HCT116 (cell line): ENCODE results near the gene METRN. TPM values are rescaled to one million over a fixed set of nuclear protein-coding genes. Genes with fewer than 3 reads are reported as not detected.

Experiments used
- ATAC-seq: fragments of 200-7000 bp; cut with Tn5 transposase; 2 replicates; pipeline ENCODE4 v1.9.1; 2020; ENCODE audit warnings: mild to moderate bottlenecking, moderate library complexity
- BruUV-seq: library from RNA; stranded (reverse); fragments of 400-500 nt; replicated peaks from 2 replicates; lab custom pipeline; 2021; lab: Mats Ljungman, UMichigan
- CTCF ChIA-PET: fragments of 300-600 bp; sonication (Branson Sonifier 250); formaldehyde crosslinking; loops from one replicate; lab custom pipeline; 2021; ENCODE audit warnings: antibody characterized with exemption; lab: Charles Lee
- POLR2A ChIA-PET: fragments of 300-600, 350-600 bp; sonication (Branson Sonifier 250); formaldehyde crosslinking; loops from one replicate; lab custom pipeline; 2021; ENCODE audit warnings: antibody characterized with exemption; lab: Charles Lee
- RAD21 ChIA-PET, 2 experiments: fragments of 300-600 bp; sonication (Branson Sonifier 250); formaldehyde crosslinking; loops; one replicate each; lab custom pipeline; 2023; ENCODE audit warnings: low total read pairs in 2 of 2; ENCODE audit not compliant: uncharacterized antibody in 2 of 2, unreplicated experiment in 2 of 2, low non-redundant PET in 1 of 2; lab: Charles Lee
- DNase-seq: peaks from one replicate; pipeline ENCODE4 v3.0.0-alpha.2; 2010; ENCODE audit warnings: low read depth, low spot score
- H2AFZ ChIP-seq: fragments of 200-600 bp; shearing (Covaris generic), sonication (generic); 2 replicates; pipeline ENCODE4 v1.6.1; 2017; ENCODE audit warnings: low read depth, mixed run types, mixed read lengths, antibody characterized with exemption, low read length; ENCODE audit not compliant: poor library complexity, severe bottlenecking
- H3K27ac ChIP-seq: 2 replicates; pipeline ENCODE4 v1.5.1; 2012; ENCODE audit warnings: low read depth, low read length
- H3K27me3 ChIP-seq: fragments of 200-600 bp; sonication (generic); 2 replicates; pipeline ENCODE4 v1.6.1; 2016; ENCODE audit warnings: mixed run types, low read length, mixed read lengths; ENCODE audit not compliant: insufficient read depth
- H3K36me3 ChIP-seq, 2 experiments: fragments of 200-500 bp in 1 of 2; fragments of 200-600 bp in 1 of 2; sonication (Bioruptor generic) in 1 of 2; sonication (generic) in 1 of 2; 2 replicates each; pipeline versions ENCODE4 v1.5.1 to v1.6.1; 2014 to 2016; ENCODE audit warnings: low read length in 2 of 2, inconsistent platforms in 1 of 2, mixed read lengths in 1 of 2, mixed run types in 1 of 2; ENCODE audit not compliant: insufficient read depth in 2 of 2, control insufficient read depth in 1 of 2
- H3K4me1 ChIP-seq, 2 experiments: fragments of 200-600 bp in 1 of 2; sonication (generic) in 1 of 2; 2 replicates each; pipeline versions ENCODE4 v1.5.1 to v1.6.1; 2012 to 2017; ENCODE audit warnings: low read length in 2 of 2, inconsistent platforms in 1 of 2, mild to moderate bottlenecking in 1 of 2, mixed read lengths in 1 of 2, mixed run types in 1 of 2, moderate library complexity in 1 of 2; ENCODE audit not compliant: insufficient read depth in 2 of 2, control insufficient read depth in 1 of 2
- H3K4me2 ChIP-seq: fragments of 200-600 bp; sonication (generic); 2 replicates; pipeline ENCODE4 v1.6.1; 2017; ENCODE audit warnings: mixed run types, low read length, mixed read lengths
- H3K4me3 ChIP-seq, 2 experiments: fragments of 200-600 bp in 1 of 2; sonication (generic) in 1 of 2; replicated peaks in 1 of 2; 2 replicates each; pipeline ENCODE4 v1.5.1; 2011 to 2016; ENCODE audit warnings: low read length in 2 of 2, control low read depth in 1 of 2, low read depth in 1 of 2, mild to moderate bottlenecking in 1 of 2, mixed read lengths in 1 of 2, mixed run types in 1 of 2
- H3K79me2 ChIP-seq: fragments of 200-600 bp; sonication (generic); 2 replicates; pipeline ENCODE4 v1.6.1; 2017; ENCODE audit warnings: mild to moderate bottlenecking, mixed run types, low read length, moderate library complexity, mixed read lengths; ENCODE audit not compliant: insufficient read depth
- H3K9ac ChIP-seq: fragments of 200-600 bp; sonication (generic); 2 replicates; pipeline ENCODE4 v1.6.1; 2016; ENCODE audit warnings: low read length, mixed read lengths
- H3K9me2 ChIP-seq: fragments of 200-600 bp; sonication (generic), shearing (Covaris generic); 2 replicates; pipeline ENCODE4 v1.6.1; 2017; ENCODE audit warnings: mixed run types, mild to moderate bottlenecking, moderate library complexity; ENCODE audit not compliant: insufficient read depth
- H3K9me3 ChIP-seq, 2 experiments: fragments of 200-500 bp in 1 of 2; fragments of 200-600 bp in 1 of 2; sonication (Bioruptor generic) in 1 of 2; sonication (generic) in 1 of 2; 2 replicates each; pipeline ENCODE4 v1.6.1; 2014 to 2017; ENCODE audit warnings: low read length in 2 of 2, mixed read lengths in 2 of 2, inconsistent platforms in 1 of 2, low read depth in 1 of 2, mild to moderate bottlenecking in 1 of 2, mixed run types in 1 of 2, moderate library complexity in 1 of 2; ENCODE audit not compliant: control insufficient read depth in 1 of 2, insufficient read depth in 1 of 2
- H4K20me1 ChIP-seq: fragments of 200-600 bp; sonication (generic), shearing (Covaris generic); 2 replicates; pipeline ENCODE4 v1.6.1; 2017; ENCODE audit warnings: mixed run types, mild to moderate bottlenecking, moderate library complexity; ENCODE audit not compliant: insufficient read depth
- ATF3 ChIP-seq: IDR thresholded peaks from 2 replicates; pipeline ENCODE4 v1.6.1; 2012
- CBX3 ChIP-seq: IDR thresholded peaks from 2 replicates; pipeline ENCODE4 v1.6.1; 2012; ENCODE audit warnings: low read depth
- CEBPB ChIP-seq: IDR thresholded peaks from 2 replicates; pipeline ENCODE4 v1.6.1; 2012; ENCODE audit warnings: low read depth
- CTCF ChIP-seq, 3 experiments: fragments of 200-600 bp in 1 of 3; sonication (generic) in 1 of 3; IDR thresholded peaks in 2 of 3; conservative IDR thresholded peaks in 1 of 3; 2 replicates each; pipeline ENCODE4 v1.5.1; 2012 to 2017; ENCODE audit warnings: low read depth in 2 of 3, low read length in 2 of 3, antibody characterized with exemption in 1 of 3, borderline replicate concordance in 1 of 3, control low read depth in 1 of 3, mild to moderate bottlenecking in 1 of 3, mixed read lengths in 1 of 3, mixed run types in 1 of 3, moderate library complexity in 1 of 3; ENCODE audit not compliant: insufficient read depth in 1 of 3
- EGR1 ChIP-seq: IDR thresholded peaks from 2 replicates; pipeline ENCODE4 v1.6.1; 2012; ENCODE audit warnings: low read depth
- ELF1 ChIP-seq: IDR thresholded peaks from 2 replicates; pipeline ENCODE4 v1.6.1; 2012; ENCODE audit warnings: low read depth, borderline replicate concordance
- EZH2phosphoT487 ChIP-seq: fragments of 200-600 bp; IDR thresholded peaks from 2 replicates; pipeline ENCODE4 v1.6.1; 2018; ENCODE audit warnings: antibody characterized with exemption, borderline replicate concordance
- FOSL1 ChIP-seq: IDR thresholded peaks from 2 replicates; pipeline ENCODE4 v1.6.1; 2012; ENCODE audit warnings: low read depth
- JUND ChIP-seq: IDR thresholded peaks from 2 replicates; pipeline ENCODE4 v1.6.1; 2012
- POLR2A ChIP-seq: IDR thresholded peaks from 2 replicates; pipeline ENCODE4 v1.7.0; 2011; ENCODE audit warnings: borderline replicate concordance; ENCODE audit not compliant: insufficient read depth, insufficient read length; ENCODE audit errors: extremely low read depth
- POLR2AphosphoS5 ChIP-seq: IDR thresholded peaks from 2 replicates; pipeline ENCODE4 v1.6.1; 2011; ENCODE audit warnings: mild to moderate bottlenecking, low read depth, low read length, moderate library complexity
- RAD21 ChIP-seq: IDR thresholded peaks from 2 replicates; pipeline ENCODE4 v1.6.1; 2012; ENCODE audit warnings: low read depth, mild to moderate bottlenecking
- SIN3A ChIP-seq: IDR thresholded peaks from 2 replicates; pipeline ENCODE4 v1.6.1; 2012; ENCODE audit warnings: low read depth
- SP1 ChIP-seq: IDR thresholded peaks from 2 replicates; pipeline ENCODE4 v1.6.1; 2012; ENCODE audit warnings: low read depth
- SRF ChIP-seq: IDR thresholded peaks from 2 replicates; pipeline ENCODE4 v1.6.1; 2012; ENCODE audit warnings: low read depth
- ZNF274 ChIP-seq: fragments of 200-500 bp; sonication (Bioruptor generic); IDR thresholded peaks from 2 replicates; pipeline ENCODE4 v1.6.1; 2014; ENCODE audit warnings: mild to moderate bottlenecking, low read depth, low read length, inconsistent platforms
- intact Hi-C: fragments of 100-400 bp; cut with micrococcal nuclease; formaldehyde crosslinking; loops from 2 replicates; pipeline ENCODE4 v1.10.0; 2022
- total RNA-seq: library from RNA; stranded (reverse); gene quantifications from one replicate; pipeline ENCODE4 v1.2.1, GENCODE V29; 2021; ENCODE audit not compliant: unreplicated experiment
- TF ChIP-seq, protein P1 (sequence below): IDR thresholded peaks from 2 replicates; pipeline ENCODE4 v1.6.1; 2012; ENCODE audit warnings: low read depth
- TF ChIP-seq, protein P2 (sequence below): IDR thresholded peaks from 2 replicates; pipeline ENCODE4 v1.6.1; 2012
- TF ChIP-seq, protein P3 (sequence below): IDR thresholded peaks from 2 replicates; pipeline ENCODE4 v1.6.1; 2011; ENCODE audit warnings: mild to moderate bottlenecking, low read length, moderate library complexity; ENCODE audit not compliant: insufficient replicate concordance; ENCODE audit errors: extremely low read depth

Gene METRN
- total RNA-seq, 1 experiment from 2014 or later: 193 TPM

DNA sequence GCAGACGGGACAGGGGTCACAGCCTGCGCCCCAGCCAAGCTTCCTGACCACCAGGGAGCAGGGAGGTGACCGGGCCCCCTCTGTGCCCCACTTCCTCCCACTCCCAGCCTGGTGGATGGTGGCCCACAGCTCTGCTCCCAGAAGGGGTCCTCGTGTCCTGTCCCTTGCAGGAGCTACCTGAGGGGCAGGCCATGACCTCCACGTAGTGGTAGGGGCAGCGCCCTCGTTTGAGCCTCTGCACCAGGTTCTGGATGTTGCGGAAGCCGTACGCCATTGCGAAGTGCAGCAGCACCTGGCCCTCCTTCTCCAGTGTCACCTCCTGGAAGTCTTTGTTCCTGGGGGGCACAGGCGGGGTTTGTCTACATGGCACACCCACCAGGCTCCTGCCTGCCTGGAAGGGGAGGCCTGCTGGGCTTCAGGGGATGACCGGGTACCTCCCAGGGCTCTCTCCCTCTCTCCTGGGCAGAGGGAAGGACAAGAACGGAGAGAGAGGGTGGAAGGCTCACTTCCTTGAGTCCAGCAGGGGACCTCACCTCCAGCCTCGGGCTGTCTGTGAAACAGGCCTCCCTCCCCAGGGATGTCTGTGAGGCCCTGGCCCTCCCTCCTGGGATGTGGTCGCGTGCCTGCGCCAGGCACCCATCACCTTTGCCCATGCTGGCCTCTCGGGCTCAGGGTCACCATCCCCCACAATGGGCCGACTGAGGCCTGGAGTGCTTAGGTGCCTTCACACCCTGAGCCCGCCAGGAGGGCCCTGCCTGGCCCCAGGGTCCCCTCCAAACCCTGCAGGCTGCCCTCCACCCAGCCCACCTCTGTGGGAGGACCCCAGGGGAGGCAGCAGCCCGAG lies 16.0 kb downstream of the METRN start:
- H3K36me3 ChIP-seq: peaks cover 3 to 9% of the 10 kb centered on the region in 2 experiments; a peak in 3 of 4 replicates
- H3K9ac ChIP-seq: no peak overlapping the region
- no peaks in the 10 kb centered on the region for H3K27me3 ChIP-seq
- peaks cover 19% of the 10 kb centered on the region; the same call in 1 of the 2 replicates for H3K79me2 ChIP-seq
- no peak overlapping the region for H3K4me3 ChIP-seq
- ChIA-PET POLR2A (interaction anchor here (0.9 kb wide), 1 partner anchor 10 kb away, joined by 3 read pairs; the partner anchor contains the start of gene ANTKMT), RAD21 (no interaction called here), CTCF (interaction anchor here (3.0 kb wide), 1 partner anchor 10 kb away, joined by 9 read pairs; the partner anchor contains the start of gene CIAO3)
- TF ChIP-seq POLR2AphosphoS5: no peak
- TF ChIP-seq ELF1: no peak
- no peak for TF ChIP-seq EGR1
- TF ChIP-seq, protein P1, sequence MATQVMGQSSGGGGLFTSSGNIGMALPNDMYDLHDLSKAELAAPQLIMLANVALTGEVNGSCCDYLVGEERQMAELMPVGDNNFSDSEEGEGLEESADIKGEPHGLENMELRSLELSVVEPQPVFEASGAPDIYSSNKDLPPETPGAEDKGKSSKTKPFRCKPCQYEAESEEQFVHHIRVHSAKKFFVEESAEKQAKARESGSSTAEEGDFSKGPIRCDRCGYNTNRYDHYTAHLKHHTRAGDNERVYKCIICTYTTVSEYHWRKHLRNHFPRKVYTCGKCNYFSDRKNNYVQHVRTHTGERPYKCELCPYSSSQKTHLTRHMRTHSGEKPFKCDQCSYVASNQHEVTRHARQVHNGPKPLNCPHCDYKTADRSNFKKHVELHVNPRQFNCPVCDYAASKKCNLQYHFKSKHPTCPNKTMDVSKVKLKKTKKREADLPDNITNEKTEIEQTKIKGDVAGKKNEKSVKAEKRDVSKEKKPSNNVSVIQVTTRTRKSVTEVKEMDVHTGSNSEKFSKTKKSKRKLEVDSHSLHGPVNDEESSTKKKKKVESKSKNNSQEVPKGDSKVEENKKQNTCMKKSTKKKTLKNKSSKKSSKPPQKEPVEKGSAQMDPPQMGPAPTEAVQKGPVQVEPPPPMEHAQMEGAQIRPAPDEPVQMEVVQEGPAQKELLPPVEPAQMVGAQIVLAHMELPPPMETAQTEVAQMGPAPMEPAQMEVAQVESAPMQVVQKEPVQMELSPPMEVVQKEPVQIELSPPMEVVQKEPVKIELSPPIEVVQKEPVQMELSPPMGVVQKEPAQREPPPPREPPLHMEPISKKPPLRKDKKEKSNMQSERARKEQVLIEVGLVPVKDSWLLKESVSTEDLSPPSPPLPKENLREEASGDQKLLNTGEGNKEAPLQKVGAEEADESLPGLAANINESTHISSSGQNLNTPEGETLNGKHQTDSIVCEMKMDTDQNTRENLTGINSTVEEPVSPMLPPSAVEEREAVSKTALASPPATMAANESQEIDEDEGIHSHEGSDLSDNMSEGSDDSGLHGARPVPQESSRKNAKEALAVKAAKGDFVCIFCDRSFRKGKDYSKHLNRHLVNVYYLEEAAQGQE: no peak
- no peak for TF ChIP-seq CBX3
- TF ChIP-seq, protein P2, sequence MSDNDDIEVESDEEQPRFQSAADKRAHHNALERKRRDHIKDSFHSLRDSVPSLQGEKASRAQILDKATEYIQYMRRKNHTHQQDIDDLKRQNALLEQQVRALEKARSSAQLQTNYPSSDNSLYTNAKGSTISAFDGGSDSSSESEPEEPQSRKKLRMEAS: no peak
- TF ChIP-seq, protein P3, sequence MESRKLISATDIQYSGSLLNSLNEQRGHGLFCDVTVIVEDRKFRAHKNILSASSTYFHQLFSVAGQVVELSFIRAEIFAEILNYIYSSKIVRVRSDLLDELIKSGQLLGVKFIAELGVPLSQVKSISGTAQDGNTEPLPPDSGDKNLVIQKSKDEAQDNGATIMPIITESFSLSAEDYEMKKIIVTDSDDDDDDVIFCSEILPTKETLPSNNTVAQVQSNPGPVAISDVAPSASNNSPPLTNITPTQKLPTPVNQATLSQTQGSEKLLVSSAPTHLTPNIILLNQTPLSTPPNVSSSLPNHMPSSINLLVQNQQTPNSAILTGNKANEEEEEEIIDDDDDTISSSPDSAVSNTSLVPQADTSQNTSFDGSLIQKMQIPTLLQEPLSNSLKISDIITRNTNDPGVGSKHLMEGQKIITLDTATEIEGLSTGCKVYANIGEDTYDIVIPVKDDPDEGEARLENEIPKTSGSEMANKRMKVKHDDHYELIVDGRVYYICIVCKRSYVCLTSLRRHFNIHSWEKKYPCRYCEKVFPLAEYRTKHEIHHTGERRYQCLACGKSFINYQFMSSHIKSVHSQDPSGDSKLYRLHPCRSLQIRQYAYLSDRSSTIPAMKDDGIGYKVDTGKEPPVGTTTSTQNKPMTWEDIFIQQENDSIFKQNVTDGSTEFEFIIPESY: no peak
- TF ChIP-seq JUND: no peak
- TF ChIP-seq EZH2phosphoT487: no peak
- no peak for TF ChIP-seq SRF
- TF ChIP-seq CTCF (IDR thresholded peaks at IDR 0.05 in 2 of 3, conservative IDR thresholded peaks at IDR 0.05 in 1 of 3; ENCODE audit: borderline replicate concordance in 1 of 3, insufficient read depth in 1 of 3, low read depth in 2 of 3, low read length in 2 of 3): no peak
- no peak for TF ChIP-seq FOSL1
- no peak for TF ChIP-seq ZNF274
- no peak for TF ChIP-seq RAD21
- TF ChIP-seq SIN3A: no peak
- TF ChIP-seq ATF3: no peak
- TF ChIP-seq SP1: no peak
- no peak for TF ChIP-seq POLR2A
- TF ChIP-seq CEBPB: no peak
- H2AFZ ChIP-seq: no peak overlapping the region
- no peak overlapping the region for H3K4me2 ChIP-seq
- peak overlapping the region; percentile 95; the same call in 1 of the 2 replicates for H3K27ac ChIP-seq
- no peaks in the 10 kb centered on the region for H3K9me2 ChIP-seq
- ATAC-seq (no peak), DNase-seq (no peak)
- peaks cover 4 to 25% of the 10 kb centered on the region in 2 experiments; a peak in 3 of 4 replicates for H3K4me1 ChIP-seq
- no TSS peak for BruUV-seq
- intact Hi-C loops: no loop called here
- H4K20me1 ChIP-seq: no peaks in the 10 kb centered on the region
- H3K9me3 ChIP-seq: no peaks in the 10 kb centered on the region
